WTC11 (cell line): ENCODE results near the gene CD247. TPM values are rescaled to one million over a fixed set of nuclear protein-coding genes. Genes with fewer than 3 reads are reported as not detected.

Experiments used
- ATAC-seq: fragments of 200-7000 bp; cut with Tn5 transposase; 2 replicates; pipeline ENCODE4 v1.10.0; 2021; ENCODE audit warnings: mild to moderate bottlenecking, moderate library complexity
- CTCF ChIA-PET: fragments of 300-600 bp; sonication (Branson Sonifier 250); formaldehyde crosslinking; loops from one replicate; lab custom pipeline; 2021; ENCODE audit warnings: antibody characterized with exemption; lab: Charles Lee
- POLR2A ChIA-PET: fragments of 350-600 bp; sonication (Branson Sonifier 250); formaldehyde crosslinking; loops from one replicate; lab custom pipeline; 2021; ENCODE audit warnings: antibody characterized with exemption; lab: Charles Lee
- DNase-seq: peaks from one replicate; pipeline ENCODE4 v3.0.0; 2021; ENCODE audit warnings: low spot score
- H3K27ac Mint-ChIP-seq: 2 replicates; pipeline ENCODE4 v1.8.0; 2021; ENCODE audit warnings: mixed read lengths
- H3K27me3 Mint-ChIP-seq: 2 replicates; pipeline ENCODE4 v1.8.0; 2021; ENCODE audit warnings: low read depth, mild to moderate bottlenecking, moderate library complexity, mixed read lengths
- H3K36me3 Mint-ChIP-seq: 2 replicates; pipeline ENCODE4 v1.8.0; 2021; ENCODE audit warnings: mixed read lengths
- H3K4me1 Mint-ChIP-seq: 2 replicates; pipeline ENCODE4 v1.8.0; 2022; ENCODE audit warnings: mixed read lengths
- H3K4me3 Mint-ChIP-seq: 2 replicates; pipeline ENCODE4 v1.8.0; 2021; ENCODE audit warnings: mild to moderate bottlenecking, moderate library complexity, mixed read lengths
- H3K9me3 Mint-ChIP-seq: 2 replicates; pipeline ENCODE4 v1.8.0; 2021; ENCODE audit warnings: mixed read lengths
- AFF4 ChIP-seq: sonication (generic); formaldehyde crosslinking; IDR thresholded peaks from 2 replicates; pipeline ENCODE4 v1.8.1; 2023; ENCODE audit warnings: mild to moderate bottlenecking, missing genetic modification reagents, borderline replicate concordance
- CREM ChIP-seq: sonication (generic); formaldehyde crosslinking; IDR thresholded peaks from 2 replicates; pipeline ENCODE4 v1.8.1; 2022; ENCODE audit warnings: mild to moderate bottlenecking, missing genetic modification reagents, moderate library complexity
- ETV6 ChIP-seq: sonication (generic); formaldehyde crosslinking; IDR thresholded peaks from 2 replicates; pipeline ENCODE4 v1.8.1; 2022; ENCODE audit warnings: mild to moderate bottlenecking, missing genetic modification reagents
- FOXP1 ChIP-seq: sonication (generic); formaldehyde crosslinking; IDR thresholded peaks from 2 replicates; pipeline ENCODE4 v1.8.0; 2022; ENCODE audit warnings: missing genetic modification reagents, mild to moderate bottlenecking, moderate library complexity, borderline replicate concordance
- KAT7 ChIP-seq: sonication (generic); formaldehyde crosslinking; IDR thresholded peaks from 2 replicates; pipeline ENCODE4 v1.8.1; 2023; ENCODE audit warnings: missing genetic modification reagents, mild to moderate bottlenecking, borderline replicate concordance
- MLX ChIP-seq: sonication (generic); formaldehyde crosslinking; IDR thresholded peaks from 2 replicates; pipeline ENCODE4 v1.8.1; 2023; ENCODE audit warnings: mild to moderate bottlenecking, missing genetic modification reagents, moderate library complexity
- OVOL2 ChIP-seq: fragments of 250-450 bp; sonication (Bioruptor Pico); IDR thresholded peaks from 2 replicates; pipeline ENCODE4 v1.9.0; 2021; ENCODE audit warnings: mild to moderate bottlenecking, borderline replicate concordance
- RORB ChIP-seq: fragments of 250-450 bp; sonication (Bioruptor Pico); IDR thresholded peaks from 2 replicates; pipeline ENCODE4 v1.9.0; 2021; ENCODE audit warnings: mild to moderate bottlenecking
- SOX15 ChIP-seq: fragments of 250-450 bp; sonication (Bioruptor Pico); IDR thresholded peaks from 2 replicates; pipeline ENCODE4 v1.9.0; 2021; ENCODE audit warnings: mild to moderate bottlenecking
- SP1 ChIP-seq: sonication (generic); formaldehyde crosslinking; conservative IDR thresholded peaks from 2 replicates; pipeline ENCODE4 v1.8.1; 2022; ENCODE audit warnings: missing genetic modification reagents
- TEAD1 ChIP-seq: sonication (generic); formaldehyde crosslinking; IDR thresholded peaks from 2 replicates; pipeline ENCODE4 v1.8.0; 2022; ENCODE audit warnings: mild to moderate bottlenecking, missing genetic modification reagents
- USF1 ChIP-seq: sonication (generic); formaldehyde crosslinking; IDR thresholded peaks from 2 replicates; pipeline ENCODE4 v1.8.0; 2022; ENCODE audit warnings: mild to moderate bottlenecking, missing genetic modification reagents
- USF2 ChIP-seq: sonication (generic); formaldehyde crosslinking; IDR thresholded peaks from 2 replicates; pipeline ENCODE4 v1.8.1; 2023; ENCODE audit warnings: mild to moderate bottlenecking, missing genetic modification reagents, moderate library complexity
- ZNF219 ChIP-seq: sonication (generic); formaldehyde crosslinking; IDR thresholded peaks from 2 replicates; pipeline ENCODE4 v1.8.0; 2023; ENCODE audit warnings: missing genetic modification reagents, mild to moderate bottlenecking, borderline replicate concordance
- ZNF317 ChIP-seq: sonication (generic); formaldehyde crosslinking; IDR thresholded peaks from 2 replicates; pipeline ENCODE4 v1.8.1; 2023; ENCODE audit warnings: low read depth, mild to moderate bottlenecking, moderate library complexity, missing genetic modification reagents, borderline replicate concordance
- total RNA-seq: library from RNA; stranded (reverse); gene quantifications from 3 replicates; pipeline ENCODE4 v1.2.3, GENCODE V29; 2021
- TF ChIP-seq, protein P1 (sequence below): sonication (generic); formaldehyde crosslinking; IDR thresholded peaks from 2 replicates; pipeline ENCODE4 v1.8.0; 2023; ENCODE audit warnings: missing genetic modification reagents
- TF ChIP-seq, protein P2 (sequence below): fragments of 250-450 bp; sonication (Bioruptor Pico); IDR thresholded peaks from 2 replicates; pipeline ENCODE4 v1.9.0; 2021; ENCODE audit warnings: mild to moderate bottlenecking
- TF ChIP-seq, protein P3 (sequence below): fragments of 250-450 bp; sonication (Bioruptor Pico); conservative IDR thresholded peaks from 2 replicates; pipeline ENCODE4 v1.9.0; 2021; ENCODE audit warnings: mild to moderate bottlenecking
- TF ChIP-seq, protein P4 (sequence below): sonication (generic); formaldehyde crosslinking; conservative IDR thresholded peaks from 2 replicates; pipeline ENCODE4 v1.8.1; 2023; ENCODE audit warnings: mild to moderate bottlenecking, low read depth, missing genetic modification reagents, moderate library complexity

CD247 gene
- total RNA-seq, 1 experiment from 2014 or later: 1.8 TPM

DNA sequence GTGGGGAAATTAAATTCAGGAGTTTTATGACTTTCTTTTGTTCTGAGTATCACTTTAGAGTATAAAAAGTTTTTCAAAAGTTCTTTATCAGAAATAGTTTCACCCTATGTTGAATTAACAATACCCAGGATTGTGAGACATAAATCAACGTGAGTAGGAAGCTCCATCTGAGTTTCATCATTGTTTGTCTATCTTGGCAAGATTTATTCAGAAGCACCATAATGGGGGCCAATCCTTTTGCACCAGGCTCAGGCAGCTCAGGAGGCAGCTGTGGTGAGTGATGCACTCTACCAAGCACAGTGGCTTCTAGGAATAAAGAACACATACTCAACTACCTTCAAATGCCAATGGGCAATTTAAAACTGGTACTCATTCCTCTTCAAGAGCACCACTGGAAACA lies 23.3 kb upstream of the CD247 start:
- DNase-seq (no peak), ATAC-seq (no peak)
- POLR2A ChIA-PET: no interaction called here
- CTCF ChIA-PET: interaction anchor here (2.5 to 4.0 kb wide), 4 partner anchors 9 to 146 kb away, joined by 20 to 73 read pairs (median 30); partner anchors contain the start of gene CREG1
- H3K4me3 Mint-ChIP-seq: no peak overlapping the region
- H3K9me3 Mint-ChIP-seq: no peaks in the 10 kb centered on the region
- H3K27me3 Mint-ChIP-seq: no peaks in the 10 kb centered on the region
- no peak overlapping the region for H3K27ac Mint-ChIP-seq
- TF ChIP-seq CREM (CRISPR knock-in tag) (no peak), SP1 (CRISPR knock-in tag) (no peak), AFF4 (CRISPR knock-in tag) (no peak)
- TF ChIP-seq, protein P1, sequence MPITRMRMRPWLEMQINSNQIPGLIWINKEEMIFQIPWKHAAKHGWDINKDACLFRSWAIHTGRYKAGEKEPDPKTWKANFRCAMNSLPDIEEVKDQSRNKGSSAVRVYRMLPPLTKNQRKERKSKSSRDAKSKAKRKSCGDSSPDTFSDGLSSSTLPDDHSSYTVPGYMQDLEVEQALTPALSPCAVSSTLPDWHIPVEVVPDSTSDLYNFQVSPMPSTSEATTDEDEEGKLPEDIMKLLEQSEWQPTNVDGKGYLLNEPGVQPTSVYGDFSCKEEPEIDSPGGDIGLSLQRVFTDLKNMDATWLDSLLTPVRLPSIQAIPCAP (CRISPR knock-in tag): no peak
- H3K36me3 Mint-ChIP-seq: peaks cover 4% of the 10 kb centered on the region; the same call in 1 of the 2 replicates
- peaks cover 12% of the 10 kb centered on the region for H3K4me1 Mint-ChIP-seq

- Mint-ChIP-seq H3K36me3 (no peaks in the 10 kb centered on the region; the same call in 1 of the 2 replicates), H3K4me3 (no peak overlapping the region), H3K27ac (no peak overlapping the region), H3K27me3 (no peaks in the 10 kb centered on the region), H3K9me3 (no peaks in the 10 kb centered on the region), H3K4me1 (peaks cover 12% of the 10 kb centered on the region)
- ChIA-PET CTCF (interaction anchor here (0.7 to 4.0 kb wide), 20 partner anchors 10 to 541 kb away, joined by 3 to 73 read pairs (median 7); partner anchors contain the start of gene CREG1), POLR2A (no interaction called here)
- no peak for DNase-seq
- TF ChIP-seq ETV6 (CRISPR knock-in tag) (no peak), USF1 (CRISPR knock-in tag) (no peak)
- TF ChIP-seq, protein P2, sequence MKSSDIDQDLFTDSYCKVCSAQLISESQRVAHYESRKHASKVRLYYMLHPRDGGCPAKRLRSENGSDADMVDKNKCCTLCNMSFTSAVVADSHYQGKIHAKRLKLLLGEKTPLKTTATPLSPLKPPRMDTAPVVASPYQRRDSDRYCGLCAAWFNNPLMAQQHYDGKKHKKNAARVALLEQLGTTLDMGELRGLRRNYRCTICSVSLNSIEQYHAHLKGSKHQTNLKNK: no peak
- TF ChIP-seq, protein P3, sequence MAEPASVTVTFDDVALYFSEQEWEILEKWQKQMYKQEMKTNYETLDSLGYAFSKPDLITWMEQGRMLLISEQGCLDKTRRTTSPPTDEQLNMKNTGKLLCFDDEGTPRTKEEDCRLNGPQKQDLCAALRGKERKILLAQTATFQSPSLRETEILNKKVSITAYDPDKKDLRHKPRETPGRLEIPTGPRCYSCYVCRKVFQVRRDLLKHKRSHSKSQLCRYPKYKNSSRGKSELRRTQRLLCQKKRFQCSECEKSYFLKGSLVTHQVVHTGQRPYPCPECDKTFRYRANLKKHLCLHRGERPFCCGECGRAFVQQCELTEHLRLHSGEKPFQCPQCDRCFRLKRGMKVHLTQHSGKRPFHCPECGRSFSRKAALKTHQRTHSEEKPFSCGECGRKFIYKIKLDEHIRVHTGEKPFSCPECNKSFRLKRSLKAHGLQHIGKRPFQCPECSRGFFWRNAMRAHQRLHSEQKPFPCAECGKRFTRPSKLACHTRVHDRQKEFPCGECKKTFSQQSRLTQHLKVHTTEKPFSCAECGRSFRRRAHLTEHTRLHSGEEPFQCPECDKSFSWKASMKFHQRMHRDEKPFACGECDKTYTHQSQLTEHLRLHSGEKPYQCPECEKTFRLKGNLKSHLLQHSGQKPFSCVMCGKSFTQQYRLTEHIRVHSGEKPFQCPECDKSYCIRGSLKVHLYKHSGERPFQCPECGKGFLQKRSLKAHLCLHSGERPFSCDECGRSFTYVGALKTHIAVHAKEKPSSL (CRISPR knock-in tag): no peak
- no peak for ATAC-seq
Observed at GRCh38 chr1:167541003-167541402, 22.7 kb upstream of the CD247 start.

DNA sequence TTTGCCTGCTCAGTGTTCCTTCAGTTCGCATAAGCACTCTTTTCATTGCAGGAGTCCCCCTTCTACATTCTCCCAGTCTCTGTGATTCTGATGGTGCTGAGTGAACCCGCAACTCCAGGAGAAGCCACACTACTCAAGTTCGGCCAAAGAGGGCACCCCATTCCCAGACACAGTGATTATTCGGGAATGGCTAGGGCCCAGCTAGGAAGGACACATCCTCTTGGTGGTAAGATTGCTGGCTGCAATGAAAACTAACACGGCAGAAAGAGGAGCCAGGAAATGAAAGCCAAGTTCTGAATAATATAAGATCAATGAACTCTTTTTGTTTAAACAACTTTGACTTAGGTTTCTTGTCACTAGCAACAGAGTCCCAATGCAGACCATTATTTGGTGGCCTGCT lies 20.3 kb upstream of the CD247 start:
- DNase-seq (peak; percentile 65), ATAC-seq (peak; percentile 86)
- H3K27ac Mint-ChIP-seq: 0 out of 2 replicates have a peak overlapping the region, but pooled peaks have one; percentile 20
- peaks cover 14% of the 10 kb centered on the region for H3K4me1 Mint-ChIP-seq
- H3K9me3 Mint-ChIP-seq: no peaks in the 10 kb centered on the region
- ChIA-PET CTCF (interaction anchor here (0.6 to 4.0 kb wide), 9 partner anchors 12 to 178 kb away, joined by 3 to 73 read pairs (median 6); partner anchors contain the start of genes CD247 and CREG1), POLR2A (interaction anchor here (1.1 kb wide), 1 partner anchor 15 kb away, joined by 3 read pairs; the partner anchor contains the start of gene CREG1)
- no peaks in the 10 kb centered on the region for H3K27me3 Mint-ChIP-seq
- H3K36me3 Mint-ChIP-seq: no peaks in the 10 kb centered on the region; the same call in 1 of the 2 replicates
- H3K4me3 Mint-ChIP-seq: no peak overlapping the region
- TF ChIP-seq FOXP1 (CRISPR knock-in tag): no peak
- no peak for TF ChIP-seq OVOL2
- TF ChIP-seq, protein P4, sequence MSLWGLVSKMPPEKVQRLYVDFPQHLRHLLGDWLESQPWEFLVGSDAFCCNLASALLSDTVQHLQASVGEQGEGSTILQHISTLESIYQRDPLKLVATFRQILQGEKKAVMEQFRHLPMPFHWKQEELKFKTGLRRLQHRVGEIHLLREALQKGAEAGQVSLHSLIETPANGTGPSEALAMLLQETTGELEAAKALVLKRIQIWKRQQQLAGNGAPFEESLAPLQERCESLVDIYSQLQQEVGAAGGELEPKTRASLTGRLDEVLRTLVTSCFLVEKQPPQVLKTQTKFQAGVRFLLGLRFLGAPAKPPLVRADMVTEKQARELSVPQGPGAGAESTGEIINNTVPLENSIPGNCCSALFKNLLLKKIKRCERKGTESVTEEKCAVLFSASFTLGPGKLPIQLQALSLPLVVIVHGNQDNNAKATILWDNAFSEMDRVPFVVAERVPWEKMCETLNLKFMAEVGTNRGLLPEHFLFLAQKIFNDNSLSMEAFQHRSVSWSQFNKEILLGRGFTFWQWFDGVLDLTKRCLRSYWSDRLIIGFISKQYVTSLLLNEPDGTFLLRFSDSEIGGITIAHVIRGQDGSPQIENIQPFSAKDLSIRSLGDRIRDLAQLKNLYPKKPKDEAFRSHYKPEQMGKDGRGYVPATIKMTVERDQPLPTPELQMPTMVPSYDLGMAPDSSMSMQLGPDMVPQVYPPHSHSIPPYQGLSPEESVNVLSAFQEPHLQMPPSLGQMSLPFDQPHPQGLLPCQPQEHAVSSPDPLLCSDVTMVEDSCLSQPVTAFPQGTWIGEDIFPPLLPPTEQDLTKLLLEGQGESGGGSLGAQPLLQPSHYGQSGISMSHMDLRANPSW (CRISPR knock-in tag): no peak
- no peak for TF ChIP-seq ZNF219 (CRISPR knock-in tag)
- TF ChIP-seq RORB (CRISPR knock-in tag): no peak
- no peak for TF ChIP-seq USF2 (CRISPR knock-in tag)
- TF ChIP-seq MLX (CRISPR knock-in tag): no peak
- no peak for TF ChIP-seq ZNF317
- TF ChIP-seq KAT7 (CRISPR knock-in tag): no peak
- no peak for TF ChIP-seq SOX15 (CRISPR knock-in tag)
- no peak for TF ChIP-seq TEAD1 (CRISPR knock-in tag)
